Osteoblast (primary cell): ENCODE measurements around the gene NOTCH4. TPM values are rescaled to one million over a fixed set of nuclear protein-coding genes. Genes with fewer than 3 reads are reported as not detected.
"Not testable (repeated sequence)": the region's sequence is repeated elsewhere in the genome, so short reads cannot be mapped to it uniquely, and the experiment has no call there.

Experiments
- DNase-seq: peaks from one replicate; pipeline ENCODE4 v3.0.0; 2011; ENCODE audit warnings: low spot score, mixed read lengths; ENCODE audit not compliant: insufficient read length; ENCODE audit errors: missing footprints
- H2AFZ ChIP-seq: 2 replicates; pipeline ENCODE4 v1.6.0; 2011; ENCODE audit warnings: mild to moderate bottlenecking, low read length
- H3K27ac ChIP-seq: 2 replicates; pipeline ENCODE4 v1.5.1; 2011; ENCODE audit warnings: mild to moderate bottlenecking, low read depth, low read length, moderate library complexity
- H3K27me3 ChIP-seq: 2 replicates; pipeline ENCODE4 v1.6.0; 2012; ENCODE audit warnings: mild to moderate bottlenecking, control low read depth, inconsistent platforms, low read length, moderate library complexity; ENCODE audit not compliant: insufficient read depth
- H3K36me3 ChIP-seq: 2 replicates; pipeline ENCODE4 v1.5.1; 2011; ENCODE audit warnings: mild to moderate bottlenecking, low read length, control low read depth, moderate library complexity; ENCODE audit not compliant: insufficient read depth
- H3K4me1 ChIP-seq: 2 replicates; pipeline ENCODE4 v1.5.1; 2011; ENCODE audit warnings: mild to moderate bottlenecking, low read length, control low read depth, moderate library complexity; ENCODE audit not compliant: insufficient read depth
- H3K4me2 ChIP-seq: 2 replicates; pipeline ENCODE4 v1.6.0; 2011; ENCODE audit warnings: mild to moderate bottlenecking, low read length; ENCODE audit not compliant: insufficient read depth
- H3K4me3 ChIP-seq: fragments of 200-600 bp; sonication (generic); 3 replicates; pipeline ENCODE4 v1.5.1; 2012; ENCODE audit warnings: mild to moderate bottlenecking, low read length, inconsistent platforms; ENCODE audit not compliant: insufficient read depth
- H3K79me2 ChIP-seq: 2 replicates; pipeline ENCODE4 v1.6.0; 2012; ENCODE audit warnings: mild to moderate bottlenecking, low read length, control low read depth, inconsistent platforms; ENCODE audit not compliant: insufficient read depth
- H3K9me3 ChIP-seq: 2 replicates; pipeline ENCODE4 v1.5.1; 2011; ENCODE audit warnings: low read depth, low read length, control low read depth
- H4K20me1 ChIP-seq: 2 replicates; pipeline ENCODE4 v1.6.0; 2012; ENCODE audit warnings: mild to moderate bottlenecking, low read length, control low read depth; ENCODE audit not compliant: insufficient read depth
- total RNA-seq: library from RNA; depleted of rRNA; stranded (reverse); fragments of >200 nt; gene quantifications from 2 replicates; pipeline ENCODE4 v1.2.3, GENCODE V29; 2012
- TF ChIP-seq, protein P1 (sequence below): IDR thresholded peaks from 2 replicates; pipeline ENCODE4 v1.5.1; 2011; ENCODE audit warnings: mild to moderate bottlenecking, low read depth, low read length, moderate library complexity; ENCODE audit errors: extremely low read depth

Gene NOTCH4
- total RNA-seq, 1 donor = 1.1 TPM

DNA sequence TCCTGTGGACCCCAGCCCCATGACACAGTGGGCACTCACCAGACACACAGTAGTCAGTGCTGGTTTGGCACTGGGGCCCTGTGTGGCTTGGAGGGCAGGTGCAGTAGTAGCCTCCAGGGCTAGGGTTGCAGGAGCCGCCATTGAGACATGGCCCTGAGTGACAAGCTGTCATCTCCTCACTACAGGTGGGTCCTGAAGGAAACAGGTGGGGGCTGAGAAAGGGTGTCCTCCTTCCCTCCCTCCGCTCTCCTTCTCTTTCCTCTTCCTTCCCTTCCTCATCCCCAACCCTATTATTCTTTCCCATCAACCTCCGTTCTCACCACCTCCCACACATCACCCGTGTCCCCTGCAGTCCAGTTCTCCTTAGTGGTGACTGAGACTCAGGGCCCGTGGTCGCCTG is 10.2 kb downstream of the NOTCH4 start:
- no peaks in the 10 kb centered on the region for H3K4me1 ChIP-seq
- H3K27ac ChIP-seq = no peak overlapping the region
- H3K9me3 ChIP-seq = no peaks in the 10 kb centered on the region
- peaks cover 11% of the 10 kb centered on the region for H3K27me3 ChIP-seq
- DNase-seq = peak; percentile 32
- H4K20me1 ChIP-seq = no peaks in the 10 kb centered on the region
- TF ChIP-seq, protein P1, sequence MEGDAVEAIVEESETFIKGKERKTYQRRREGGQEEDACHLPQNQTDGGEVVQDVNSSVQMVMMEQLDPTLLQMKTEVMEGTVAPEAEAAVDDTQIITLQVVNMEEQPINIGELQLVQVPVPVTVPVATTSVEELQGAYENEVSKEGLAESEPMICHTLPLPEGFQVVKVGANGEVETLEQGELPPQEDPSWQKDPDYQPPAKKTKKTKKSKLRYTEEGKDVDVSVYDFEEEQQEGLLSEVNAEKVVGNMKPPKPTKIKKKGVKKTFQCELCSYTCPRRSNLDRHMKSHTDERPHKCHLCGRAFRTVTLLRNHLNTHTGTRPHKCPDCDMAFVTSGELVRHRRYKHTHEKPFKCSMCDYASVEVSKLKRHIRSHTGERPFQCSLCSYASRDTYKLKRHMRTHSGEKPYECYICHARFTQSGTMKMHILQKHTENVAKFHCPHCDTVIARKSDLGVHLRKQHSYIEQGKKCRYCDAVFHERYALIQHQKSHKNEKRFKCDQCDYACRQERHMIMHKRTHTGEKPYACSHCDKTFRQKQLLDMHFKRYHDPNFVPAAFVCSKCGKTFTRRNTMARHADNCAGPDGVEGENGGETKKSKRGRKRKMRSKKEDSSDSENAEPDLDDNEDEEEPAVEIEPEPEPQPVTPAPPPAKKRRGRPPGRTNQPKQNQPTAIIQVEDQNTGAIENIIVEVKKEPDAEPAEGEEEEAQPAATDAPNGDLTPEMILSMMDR = no peak
- H3K4me3 ChIP-seq = no peak overlapping the region
- H3K4me2 ChIP-seq = no peak overlapping the region
- no peaks in the 10 kb centered on the region for H3K79me2 ChIP-seq
- no peaks in the 10 kb centered on the region for H3K36me3 ChIP-seq
- H2AFZ ChIP-seq = no peak overlapping the region

DNA sequence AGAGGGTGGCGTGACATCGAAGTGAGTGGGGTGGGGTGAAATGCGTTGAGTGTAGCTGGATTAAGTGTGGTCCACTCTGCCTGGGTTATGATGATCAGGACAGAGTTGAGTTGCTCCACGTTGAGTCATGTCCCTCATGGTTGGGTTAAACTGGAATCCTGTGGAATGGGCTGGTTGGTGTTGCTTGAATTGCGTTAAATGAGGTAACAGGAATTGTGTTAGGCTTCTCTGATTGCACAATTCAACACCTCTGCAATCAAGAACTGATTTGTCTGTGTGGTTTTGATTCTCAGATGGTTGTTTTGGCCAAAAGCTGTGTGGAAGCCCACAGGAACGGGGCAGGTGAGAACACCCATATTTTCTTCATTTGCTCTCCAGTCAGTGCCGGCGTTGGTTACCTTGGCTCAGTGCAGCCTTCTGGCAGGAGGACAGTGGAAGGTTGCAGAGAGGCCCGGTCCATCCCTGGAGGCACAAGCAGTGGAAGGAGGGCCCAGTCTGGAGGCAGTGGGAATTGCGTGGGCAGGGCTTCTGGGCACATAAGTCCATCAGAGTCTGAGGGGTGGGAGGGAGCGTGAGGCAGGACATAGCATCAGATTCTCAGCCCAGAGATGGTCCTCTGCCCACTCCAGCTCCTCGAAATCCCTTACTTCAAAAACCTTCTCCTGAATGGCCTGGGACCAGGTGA is 11.6 kb downstream of the NOTCH4 start:
- H3K4me2 ChIP-seq = no peak overlapping the region
- TF ChIP-seq, protein P1 = no peak
- no peaks in the 10 kb centered on the region for H3K9me3 ChIP-seq

DNA sequence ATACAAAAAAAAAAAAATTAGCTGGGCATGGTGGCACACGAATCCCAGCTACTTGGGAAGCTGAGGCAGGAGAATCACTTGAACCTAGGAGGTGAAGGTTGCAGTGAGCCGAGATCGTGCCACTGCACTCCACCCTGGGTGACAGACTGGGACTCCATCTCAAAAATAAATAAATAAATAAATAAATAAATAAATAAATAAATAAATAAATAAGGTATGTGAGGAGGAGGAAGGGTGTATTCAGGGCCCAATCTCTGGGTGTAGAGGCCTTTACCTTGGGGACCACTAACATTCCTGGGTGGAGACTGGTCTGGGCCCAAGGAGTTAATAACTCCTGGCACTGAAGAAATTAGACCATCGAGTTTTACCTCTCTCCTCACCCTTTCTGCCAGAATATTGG is 12.4 kb downstream of the NOTCH4 start:
- not testable (repeated sequence) for H3K27me3 ChIP-seq, H3K9me3 ChIP-seq, H3K4me1 ChIP-seq, H3K4me2 ChIP-seq, H3K79me2 ChIP-seq, H3K36me3 ChIP-seq, H4K20me1 ChIP-seq, H3K4me3 ChIP-seq, H3K27ac ChIP-seq, H2AFZ ChIP-seq
- peak; percentile 14 for DNase-seq

More for the DNA sequence above, 11.6 kb downstream of the NOTCH4 start:
- no peak overlapping the region for H3K4me3 ChIP-seq
- no peaks in the 10 kb centered on the region for H3K36me3 ChIP-seq
- peak; percentile 6 for DNase-seq
- H3K27ac ChIP-seq = no peak overlapping the region
- H4K20me1 ChIP-seq = no peaks in the 10 kb centered on the region
- H3K4me1 ChIP-seq = no peaks in the 10 kb centered on the region
- peaks cover 7% of the 10 kb centered on the region for H3K27me3 ChIP-seq
- H2AFZ ChIP-seq = no peak overlapping the region
- H3K79me2 ChIP-seq = no peaks in the 10 kb centered on the region

DNA sequence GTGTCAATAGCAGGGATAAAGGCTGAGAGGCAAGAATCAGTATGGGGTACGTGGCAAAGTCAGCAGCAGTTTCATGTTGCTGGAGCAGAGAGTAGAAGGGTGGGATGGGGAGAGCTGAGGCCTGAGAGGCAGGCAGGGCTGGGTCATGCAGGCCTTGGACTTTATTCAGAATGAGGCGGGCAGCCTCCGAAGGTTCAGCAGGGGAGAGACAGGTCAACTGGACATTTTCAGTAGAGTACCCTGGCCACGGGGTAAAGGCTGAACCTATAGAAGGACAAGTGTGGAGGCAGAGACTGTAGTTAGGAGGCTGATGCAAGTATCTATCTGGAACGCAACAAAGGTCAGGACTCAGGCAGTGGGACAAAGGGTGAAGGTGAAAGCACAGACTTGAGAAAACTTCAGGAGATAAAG is 13.7 kb downstream of the NOTCH4 start:
- H2AFZ ChIP-seq = no peak overlapping the region
- H4K20me1 ChIP-seq = no peaks in the 10 kb centered on the region
- no peak overlapping the region for H3K4me3 ChIP-seq
- DNase-seq = no peak
- H3K9me3 ChIP-seq = no peaks in the 10 kb centered on the region
- no peaks in the 10 kb centered on the region for H3K79me2 ChIP-seq
- TF ChIP-seq, protein P1 = no peak
- H3K36me3 ChIP-seq = no peaks in the 10 kb centered on the region
- H3K27ac ChIP-seq = no peak overlapping the region
- H3K4me1 ChIP-seq = no peaks in the 10 kb centered on the region
- no peak overlapping the region for H3K4me2 ChIP-seq
- H3K27me3 ChIP-seq = peaks cover 7% of the 10 kb centered on the region
